K562 (cell line): ENCODE results near the gene SFRP5. TPM values are rescaled to one million over a fixed set of nuclear protein-coding genes. Genes with fewer than 3 reads are reported as not detected.

Experiments used
- ATAC-seq: fragments of 200-7000 bp; cut with Tn5 transposase; 3 replicates; pipeline ENCODE4 v1.9.1; 2020; ENCODE audit warnings: moderate library complexity
- BruUV-seq: library from RNA; stranded (reverse); fragments of 400-500 nt; replicated peaks from 2 replicates; lab custom pipeline; 2021; lab: Mats Ljungman, UMichigan
- CTCF ChIA-PET: fragments of 300-600 bp; formaldehyde crosslinking; extraction: SDS; loops from one replicate; lab custom pipeline; 2021; ENCODE audit warnings: low intra/inter-chr PET ratio; lab: Yijun Ruan, JAX
- POLR2A ChIA-PET: fragments of 300-600, 350-650 bp; sonication (Branson Sonifier 250); formaldehyde crosslinking; extraction: SDS; loops from one replicate; lab custom pipeline; 2021; ENCODE audit warnings: antibody characterized with exemption, inconsistent platforms; lab: Yijun Ruan, JAX
- DNase-seq, 4 experiments: peaks; one replicate each; pipeline versions ENCODE4 v3.0.0 to v3.0.0-alpha.2; 2011 to 2018; ENCODE audit warnings: low spot score in 3 of 4, mixed read lengths in 3 of 4; ENCODE audit errors: extremely low read depth in 1 of 4
- FAIRE-seq: peaks from 2 replicates; lab custom pipeline; 2011; peaks lifted over from hg19 to GRCh38; lab: Jason Lieb, UNC
- H2AFZ ChIP-seq: 2 replicates; pipeline ENCODE4 v1.6.0; 2011; ENCODE audit warnings: low read depth, low read length, control low read depth, inconsistent platforms
- H3K27ac ChIP-seq: fragments of 200-600 bp; 3 replicates; pipeline ENCODE4 v1.8.0; 2011; ENCODE audit warnings: low read depth, mild to moderate bottlenecking, control low read depth, inconsistent platforms, low read length, moderate library complexity, mixed read lengths; ENCODE audit errors: extremely low read depth
- H3K27me3 ChIP-seq, 2 experiments: fragments of 300-600 bp in 1 of 2; 2 replicates in 1 of 2; 3 replicates in 1 of 2; pipeline versions ENCODE4 v1.6.0 to v1.8.0; 2011; ENCODE audit warnings: inconsistent platforms in 2 of 2, low read length in 2 of 2, mild to moderate bottlenecking in 1 of 2, mixed read lengths in 1 of 2, moderate library complexity in 1 of 2; ENCODE audit not compliant: control insufficient read depth in 2 of 2, insufficient read depth in 2 of 2
- H3K36me3 ChIP-seq: fragments of 300-600 bp; 3 replicates; pipeline ENCODE4 v1.8.0; 2011; ENCODE audit warnings: mild to moderate bottlenecking, low read length, inconsistent platforms; ENCODE audit not compliant: control insufficient read depth, insufficient read depth
- H3K4me1 ChIP-seq, 2 experiments: fragments of 200-600 bp in 1 of 2; replicated peaks in 1 of 2; 2 replicates in 1 of 2; 3 replicates in 1 of 2; pipeline versions ENCODE4 v1.5.1 to v1.8.0; 2011; ENCODE audit warnings: inconsistent platforms in 2 of 2, low read length in 2 of 2, mild to moderate bottlenecking in 1 of 2, mixed read lengths in 1 of 2, moderate library complexity in 1 of 2; ENCODE audit not compliant: control insufficient read depth in 2 of 2, insufficient read depth in 2 of 2
- H3K4me2 ChIP-seq: 2 replicates; pipeline ENCODE4 v1.6.1; 2011; ENCODE audit warnings: low read length, control low read depth, inconsistent platforms, mixed read lengths; ENCODE audit not compliant: insufficient read depth
- H3K4me3 ChIP-seq: fragments of 200-600 bp; sonication (generic), shearing (Covaris generic); 2 replicates; pipeline ENCODE4 v1.5.1; 2016; ENCODE audit warnings: control low read depth, inconsistent platforms
- H3K79me2 ChIP-seq: fragments of 200-600 bp; 3 replicates; pipeline ENCODE4 v1.8.0; 2011; ENCODE audit warnings: low read length, inconsistent platforms; ENCODE audit not compliant: control insufficient read depth, insufficient read depth
- H3K9ac ChIP-seq, 2 experiments: 2 replicates each; pipeline versions ENCODE4 v1.6.0 to v1.6.1; 2011; ENCODE audit warnings: low read depth in 2 of 2, low read length in 2 of 2, control low read depth in 1 of 2, inconsistent platforms in 1 of 2, mild to moderate bottlenecking in 1 of 2, mixed read lengths in 1 of 2; ENCODE audit not compliant: insufficient read depth in 1 of 2
- H3K9me1 ChIP-seq: one replicate; pipeline ENCODE4 v1.6.0; 2011; ENCODE audit warnings: inconsistent platforms, mild to moderate bottlenecking, low read length, moderate library complexity; ENCODE audit not compliant: control insufficient read depth, insufficient read depth
- H3K9me3 ChIP-seq: replicated peaks from 2 replicates; pipeline ENCODE4 v1.5.1; 2011; ENCODE audit warnings: low read depth, low read length, inconsistent platforms; ENCODE audit not compliant: control insufficient read depth, insufficient read depth
- H4K20me1 ChIP-seq: replicated peaks from 2 replicates; pipeline ENCODE4 v1.6.1; 2011; ENCODE audit warnings: low read length, inconsistent platforms, mixed read lengths; ENCODE audit not compliant: control insufficient read depth, insufficient read depth
- IRF2 ChIP-seq: sonication (generic); formaldehyde crosslinking; IDR thresholded peaks from 2 replicates; pipeline ENCODE4 v1.8.1; 2022; ENCODE audit warnings: mild to moderate bottlenecking, missing genetic modification reagents
- KDM5B ChIP-seq: fragments of 200-600 bp; sonication (generic); IDR thresholded peaks from 2 replicates; pipeline ENCODE4 v1.6.1; 2012; ENCODE audit warnings: low read depth, mild to moderate bottlenecking, moderate library complexity, low read length, control low read depth, inconsistent platforms; ENCODE audit not compliant: insufficient replicate concordance
- NFE2L1 ChIP-seq: fragments of 450-650 bp; IDR thresholded peaks from 2 replicates; pipeline ENCODE4 v1.6.1; 2016; ENCODE audit warnings: missing genetic modification characterization, low read depth, mild to moderate bottlenecking, missing compliant biosample characterization, moderate library complexity, borderline replicate concordance
- NR2F6 ChIP-seq: fragments of 450-650 bp; formaldehyde crosslinking; IDR thresholded peaks from 2 replicates; pipeline ENCODE4 v1.4.0; 2020; ENCODE audit warnings: mild to moderate bottlenecking
- NR4A1 ChIP-seq, 2 experiments: fragments of 250-450 bp in 1 of 2; fragments of 450-650 bp in 1 of 2; sonication (Bioruptor Pico) in 1 of 2; IDR thresholded peaks; 2 replicates each; pipeline versions ENCODE4 v1.4.0 to v1.6.1; 2016 to 2020; ENCODE audit warnings: mild to moderate bottlenecking in 2 of 2, missing compliant biosample characterization in 1 of 2, missing genetic modification characterization in 1 of 2, moderate library complexity in 1 of 2
- SAFB ChIP-seq: fragments of 200-400 bp; formaldehyde crosslinking; IDR thresholded peaks from 2 replicates; pipeline ENCODE4 v1.6.1; 2017; ENCODE audit warnings: low read depth, low read length, borderline replicate concordance
- SMARCA5 ChIP-seq: fragments of 450-650 bp; IDR thresholded peaks from 2 replicates; pipeline ENCODE4 v1.6.1; 2016
- SPI1 ChIP-seq: IDR thresholded peaks from 2 replicates; pipeline ENCODE4 v1.6.1; 2011; ENCODE audit warnings: low read depth, low read length, control low read depth, borderline replicate concordance
- ZKSCAN1 ChIP-seq: fragments of 150-350 bp; IDR thresholded peaks from 2 replicates; pipeline ENCODE4 v1.6.1; 2016; ENCODE audit warnings: low read depth, low read length
- ZNF57 ChIP-seq: fragments of 450-650 bp; formaldehyde crosslinking; IDR thresholded peaks from 2 replicates; pipeline ENCODE4 v1.4.0; 2020; ENCODE audit warnings: mild to moderate bottlenecking, moderate library complexity
- ZNF830 ChIP-seq: fragments of 250-450 bp; sonication (Bioruptor Pico); IDR thresholded peaks from 2 replicates; pipeline ENCODE4 v1.5.0; 2021; ENCODE audit warnings: mild to moderate bottlenecking
- WGBS: fragments of 100-300 bp; shearing (Covaris generic); methylation state at CpG from one replicate; pipeline ENCODE4 v1.1.6; 2016; ENCODE audit warnings: low coverage, mixed read lengths; ENCODE audit not compliant: insufficient coverage; ENCODE audit errors: missing lambda C conversion rate; 5-methylcytosine and 5-hydroxymethylcytosine counted together
- in situ Hi-C: fragments of 300-500 bp; cut with MboI; formaldehyde crosslinking; loops from 4 replicates; pipeline ENCODE4 v1.15.0; 2018; ENCODE audit warnings: inconsistent platforms, mixed read lengths
- intact Hi-C: fragments of 100-400 bp; cut with micrococcal nuclease; formaldehyde crosslinking; loops from 2 replicates; pipeline ENCODE4 v1.14.2; 2022
- polyA plus RNA-seq, 8 experiments: library from polyadenylated mRNA; depleted of rRNA in 4 of 8; stranded (reverse) in 5 of 8; unstranded in 3 of 8; fragments of >200 nt; fragmentation: Nextera tagmentation in 2 of 8; fragmentation: Illumina TruSeq in 1 of 8; extraction: Ambion mirVana in 2 of 8; extraction: Trizol in 1 of 8; gene quantifications; 2 replicates each; pipeline versions ENCODE4 v1.2.1 to v1.2.3, GENCODE V29; 2011 to 2014; ENCODE audit warnings: inconsistent platforms in 1 of 8, missing spikeins in 1 of 8
- total RNA-seq, 7 experiments: library from RNA; depleted of rRNA in 6 of 7; stranded (reverse); fragments of >200 nt in 6 of 7; fragmentation: Illumina TruSeq in 2 of 7; extraction: Trizol in 2 of 7; gene quantifications; 2 replicates each; pipeline versions ENCODE4 v1.2.1 to v1.2.3, GENCODE V29; 2011 to 2021; ENCODE audit warnings: low replicate concordance in 1 of 7
- TF ChIP-seq, protein P1 (sequence below): IDR thresholded peaks from 2 replicates; pipeline ENCODE4 v1.6.1; 2016; ENCODE audit warnings: missing genetic modification characterization, missing compliant biosample characterization
- TF ChIP-seq, protein P2 (sequence below): sonication (generic); formaldehyde crosslinking; IDR thresholded peaks from 2 replicates; pipeline ENCODE4 v1.8.1; 2023; ENCODE audit warnings: mild to moderate bottlenecking, missing genetic modification reagents

Gene SFRP5
- total and polyA plus RNA-seq, 9 of the 15 experiments (the other 6 are each of a cell fraction or from before 2014, with no cell fraction given), result 0.07 to 0.29 (median 0.13) TPM; not detected in 3

DNA sequence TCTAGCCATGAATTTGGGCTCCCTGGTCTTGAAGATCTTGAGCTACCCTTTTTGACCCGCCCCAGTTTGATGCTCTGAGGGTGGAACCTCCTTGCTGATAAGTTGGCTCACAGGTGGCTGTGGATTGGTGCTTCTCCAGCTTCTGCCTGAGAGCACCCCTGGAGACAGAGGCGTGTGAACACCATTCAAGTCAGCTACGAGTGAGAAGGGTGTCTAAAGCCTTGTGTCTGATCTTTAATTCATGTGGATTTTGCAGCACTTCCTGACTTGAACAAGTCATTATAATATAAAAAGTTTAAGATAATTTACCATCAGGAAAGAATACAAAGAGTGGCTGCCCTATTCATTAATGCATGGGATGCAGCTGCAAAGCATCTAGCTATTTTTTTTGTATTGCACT, 40.2 kb upstream of the SFRP5 start:
- POLR2A ChIA-PET, result interaction anchor here (0.7 to 0.9 kb wide), 2 partner anchors 9 to 97 kb away, joined by 3 read pairs; no protein-coding TSS in a partner anchor
- no peak for ATAC-seq
- Histone ChIP-seq H3K9me3 (no peaks in the 10 kb centered on the region), H2AFZ (no peak overlapping the region), H3K4me2 (no peak overlapping the region), H3K4me3 (no peak overlapping the region), H3K9ac (no peak overlapping the region), H3K9me1 (no peaks in the 10 kb centered on the region), H3K36me3 (no peaks in the 10 kb centered on the region), H4K20me1 (no peaks in the 10 kb centered on the region), H3K27me3 (peaks cover 0 to 3% of the 10 kb centered on the region in 2 experiments; a peak in 2 of 5 replicates), H3K27ac (no peak overlapping the region), H3K4me1 (peaks cover 4 to 21% of the 10 kb centered on the region in 2 experiments; a peak in 3 of 5 replicates), H3K79me2 (no peaks in the 10 kb centered on the region)
- DNase-seq, result no peak
- CTCF ChIA-PET, result no interaction called here
- intact Hi-C loops, result no loop called here
- in situ Hi-C loops, result no loop called here
- FAIRE-seq, result no peak
- TF ChIP-seq, protein P1, sequence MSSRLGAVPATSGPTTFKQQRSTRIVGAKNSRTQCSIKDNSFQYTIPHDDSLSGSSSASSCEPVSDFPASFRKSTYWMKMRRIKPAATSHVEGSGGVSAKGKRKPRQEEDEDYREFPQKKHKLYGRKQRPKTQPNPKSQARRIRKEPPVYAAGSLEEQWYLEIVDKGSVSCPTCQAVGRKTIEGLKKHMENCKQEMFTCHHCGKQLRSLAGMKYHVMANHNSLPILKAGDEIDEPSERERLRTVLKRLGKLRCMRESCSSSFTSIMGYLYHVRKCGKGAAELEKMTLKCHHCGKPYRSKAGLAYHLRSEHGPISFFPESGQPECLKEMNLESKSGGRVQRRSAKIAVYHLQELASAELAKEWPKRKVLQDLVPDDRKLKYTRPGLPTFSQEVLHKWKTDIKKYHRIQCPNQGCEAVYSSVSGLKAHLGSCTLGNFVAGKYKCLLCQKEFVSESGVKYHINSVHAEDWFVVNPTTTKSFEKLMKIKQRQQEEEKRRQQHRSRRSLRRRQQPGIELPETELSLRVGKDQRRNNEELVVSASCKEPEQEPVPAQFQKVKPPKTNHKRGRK (tag), result no peak
- TF ChIP-seq ZKSCAN1, result no peak
- no peak for TF ChIP-seq IRF2 (CRISPR knock-in tag)
- TF ChIP-seq, protein P2, sequence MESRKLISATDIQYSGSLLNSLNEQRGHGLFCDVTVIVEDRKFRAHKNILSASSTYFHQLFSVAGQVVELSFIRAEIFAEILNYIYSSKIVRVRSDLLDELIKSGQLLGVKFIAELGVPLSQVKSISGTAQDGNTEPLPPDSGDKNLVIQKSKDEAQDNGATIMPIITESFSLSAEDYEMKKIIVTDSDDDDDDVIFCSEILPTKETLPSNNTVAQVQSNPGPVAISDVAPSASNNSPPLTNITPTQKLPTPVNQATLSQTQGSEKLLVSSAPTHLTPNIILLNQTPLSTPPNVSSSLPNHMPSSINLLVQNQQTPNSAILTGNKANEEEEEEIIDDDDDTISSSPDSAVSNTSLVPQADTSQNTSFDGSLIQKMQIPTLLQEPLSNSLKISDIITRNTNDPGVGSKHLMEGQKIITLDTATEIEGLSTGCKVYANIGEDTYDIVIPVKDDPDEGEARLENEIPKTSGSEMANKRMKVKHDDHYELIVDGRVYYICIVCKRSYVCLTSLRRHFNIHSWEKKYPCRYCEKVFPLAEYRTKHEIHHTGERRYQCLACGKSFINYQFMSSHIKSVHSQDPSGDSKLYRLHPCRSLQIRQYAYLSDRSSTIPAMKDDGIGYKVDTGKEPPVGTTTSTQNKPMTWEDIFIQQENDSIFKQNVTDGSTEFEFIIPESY (CRISPR knock-in tag), result no peak
- TF ChIP-seq NFE2L1, result no peak
- TF ChIP-seq KDM5B, result no peak
- no peak for TF ChIP-seq ZNF830 (CRISPR knock-in tag)
- TF ChIP-seq NR2F6 (CRISPR knock-in tag), result no peak
- no peak for TF ChIP-seq SMARCA5
- no peak for TF ChIP-seq NR4A1 (CRISPR knock-in tag; IDR thresholded peaks at IDR 0.05)
- TF ChIP-seq NR4A1 (tag; IDR thresholded peaks at IDR 0.05), result no peak
- TF ChIP-seq ZNF57 (CRISPR knock-in tag), result no peak
- no peak for TF ChIP-seq SPI1
- TF ChIP-seq SAFB, result no peak
- no TSS peak for BruUV-seq
- 11% methylated on average over 3 of the region's 3 CpGs for WGBS
